ENCODE results near the gene HACD1.

The HACD1 gene

GRCh38 chr10:17648243-17649035, 31.3 kb upstream of the HACD1 start:
- Histone ChIP-seq H3K36me3 (ENCODE audit: control insufficient read depth in 1 of 2, insufficient read depth in 2 of 2, low read depth in 1 of 2, low read length in 2 of 2) (peaks cover 0 to 7% of the 10 kb centered on the region in 2 experiments), H2AK5ac (ENCODE audit: low read length, severe bottlenecking) (no peak overlapping the region), H2BK12ac (ENCODE audit: low read length in 2 of 2) (no peak overlapping the region), H3K18ac (ENCODE audit: low read depth in 1 of 2, low read length in 2 of 2) (no peak overlapping the region), H3K23ac (ENCODE audit: low read length in 2 of 2) (no peak overlapping the region), H3K14ac (ENCODE audit: low read length in 2 of 2) (no peak overlapping the region), H4K8ac (ENCODE audit: low read length) (no peak overlapping the region), H3K27me3 (ENCODE audit: control insufficient read depth in 1 of 2, insufficient read depth in 1 of 2, low read length in 2 of 2) (no peaks in the 10 kb centered on the region), H3K27ac (ENCODE audit: low read length, poor library complexity, severe bottlenecking) (no peak overlapping the region), H2BK15ac (ENCODE audit: low read depth, poor library complexity, severe bottlenecking) (no peak overlapping the region), H3K4ac (ENCODE audit: low read depth in 1 of 2, low read length in 2 of 2) (no peak overlapping the region), H2AFZ (ENCODE audit: low read depth, low read length) (no peak overlapping the region), H2BK120ac (ENCODE audit: low read depth, low read length) (no peak overlapping the region), H3K9ac (ENCODE audit: low read length) (no peak overlapping the region), H4K91ac (ENCODE audit: low read length) (no peak overlapping the region), H3K4me3 (ENCODE audit: insufficient read depth in 1 of 2, low read depth in 1 of 2, low read length in 2 of 2) (no peak overlapping the region), H3K79me1 (replicated peaks; ENCODE audit: low read length, poor library complexity, severe bottlenecking) (no peaks in the 10 kb centered on the region), H3K4me2 (ENCODE audit: low read length, poor library complexity, severe bottlenecking) (no peak overlapping the region), H3K9me3 (ENCODE audit: control insufficient read depth, low read length) (no peaks in the 10 kb centered on the region), H3K4me1 (ENCODE audit: control insufficient read depth, insufficient read depth, low read depth, low read length) (peaks cover 1% of the 10 kb centered on the region), H2BK5ac (ENCODE audit: low read depth, low read length, poor library complexity, severe bottlenecking) (no peak overlapping the region)
- no peak for DNase-seq
- WGBS: 95% methylated on average over 10 of the region's 10 CpGs

GRCh38 chr10:17647326-17647725, 30.2 kb upstream of the HACD1 start:
- Histone ChIP-seq H3K36me3 (ENCODE audit: control insufficient read depth in 1 of 2, insufficient read depth in 2 of 2, low read depth in 1 of 2, low read length in 2 of 2) (peaks cover 0 to 4% of the 10 kb centered on the region in 2 experiments), H4K91ac (ENCODE audit: low read length) (no peak overlapping the region), H2BK15ac (ENCODE audit: low read depth, poor library complexity, severe bottlenecking) (no peak overlapping the region), H2BK120ac (ENCODE audit: low read depth, low read length) (no peak overlapping the region), H3K27me3 (ENCODE audit: control insufficient read depth in 1 of 2, insufficient read depth in 1 of 2, low read length in 2 of 2) (no peaks in the 10 kb centered on the region), H2AK5ac (ENCODE audit: low read length, severe bottlenecking) (no peak overlapping the region), H3K4me1 (ENCODE audit: control insufficient read depth, insufficient read depth, low read depth, low read length) (peaks cover 4% of the 10 kb centered on the region), H3K18ac (ENCODE audit: low read depth in 1 of 2, low read length in 2 of 2) (no peak overlapping the region), H3K4me3 (ENCODE audit: insufficient read depth in 1 of 2, low read depth in 1 of 2, low read length in 2 of 2) (no peak overlapping the region), H3K23ac (ENCODE audit: low read length in 2 of 2) (no peak overlapping the region), H3K27ac (ENCODE audit: low read length, poor library complexity, severe bottlenecking) (no peak overlapping the region), H3K79me1 (replicated peaks; ENCODE audit: low read length, poor library complexity, severe bottlenecking) (no peaks in the 10 kb centered on the region), H3K14ac (ENCODE audit: low read length in 2 of 2) (no peak overlapping the region), H2BK12ac (ENCODE audit: low read length in 2 of 2) (no peak overlapping the region), H3K9ac (ENCODE audit: low read length) (no peak overlapping the region), H3K4ac (ENCODE audit: low read depth in 1 of 2, low read length in 2 of 2) (no peak overlapping the region), H4K8ac (ENCODE audit: low read length) (no peak overlapping the region), H2AFZ (ENCODE audit: low read depth, low read length) (no peak overlapping the region), H3K9me3 (ENCODE audit: control insufficient read depth, low read length) (no peaks in the 10 kb centered on the region), H3K4me2 (ENCODE audit: low read length, poor library complexity, severe bottlenecking) (no peak overlapping the region), H2BK5ac (ENCODE audit: low read depth, low read length, poor library complexity, severe bottlenecking) (no peak overlapping the region)
- DNase-seq: no peak
- no CpG with 5 or more reads among the region's 3 CpGs for WGBS

GRCh38 chr10:17645621-17646345, 28.6 kb upstream of the HACD1 start:
- no peak overlapping the region for H3K27ac ChIP-seq (ENCODE audit: low read length, poor library complexity, severe bottlenecking)
- H2BK120ac ChIP-seq (ENCODE audit: low read depth, low read length): no peak overlapping the region
- H3K27me3 ChIP-seq (ENCODE audit: control insufficient read depth in 1 of 2, insufficient read depth in 1 of 2, low read length in 2 of 2): no peaks in the 10 kb centered on the region
- no peak overlapping the region for H3K4ac ChIP-seq (ENCODE audit: low read depth in 1 of 2, low read length in 2 of 2)
- no peak overlapping the region for H2AK5ac ChIP-seq (ENCODE audit: low read length, severe bottlenecking)
- H3K79me1 ChIP-seq (replicated peaks; ENCODE audit: low read length, poor library complexity, severe bottlenecking): peaks cover 2% of the 10 kb centered on the region
- H3K14ac ChIP-seq (ENCODE audit: low read length in 2 of 2): no peak overlapping the region
- peaks cover 0 to 4% of the 10 kb centered on the region in 2 experiments for H3K36me3 ChIP-seq (ENCODE audit: control insufficient read depth in 1 of 2, insufficient read depth in 2 of 2, low read depth in 1 of 2, low read length in 2 of 2)
- no peak for DNase-seq
- H3K4me2 ChIP-seq (ENCODE audit: low read length, poor library complexity, severe bottlenecking): peak overlapping the region; percentile 44
- peak overlapping the region in 1 of 2 experiments; percentile 96 for H3K4me3 ChIP-seq (ENCODE audit: insufficient read depth in 1 of 2, low read depth in 1 of 2, low read length in 2 of 2)
- no peak overlapping the region for H4K91ac ChIP-seq (ENCODE audit: low read length)
- no peak overlapping the region for H2BK5ac ChIP-seq (ENCODE audit: low read depth, low read length, poor library complexity, severe bottlenecking)
- H3K23ac ChIP-seq (ENCODE audit: low read length in 2 of 2): peak overlapping the region in 1 of 2 experiments; percentile 64
- H3K9ac ChIP-seq (ENCODE audit: low read length): peak overlapping the region; percentile 99
- H2AFZ ChIP-seq (ENCODE audit: low read depth, low read length): no peak overlapping the region
- H4K8ac ChIP-seq (ENCODE audit: low read length): no peak overlapping the region
- no peak overlapping the region for H2BK12ac ChIP-seq (ENCODE audit: low read length in 2 of 2)
- 97% methylated on average over 5 of the region's 6 CpGs for WGBS
- no peak overlapping the region for H2BK15ac ChIP-seq (ENCODE audit: low read depth, poor library complexity, severe bottlenecking)
- peaks cover 4% of the 10 kb centered on the region for H3K4me1 ChIP-seq (ENCODE audit: control insufficient read depth, insufficient read depth, low read depth, low read length)
- no peaks in the 10 kb centered on the region for H3K9me3 ChIP-seq (ENCODE audit: control insufficient read depth, low read length)
- no peak overlapping the region for H3K18ac ChIP-seq (ENCODE audit: low read depth in 1 of 2, low read length in 2 of 2)

- peak overlapping the region; percentile 45 for H4K8ac ChIP-seq (ENCODE audit: low read length)
Observed at GRCh38 chr10:17644485-17644943, 27.3 kb upstream of the HACD1 start.

More at GRCh38 chr10:17644485-17644943, 27.3 kb upstream of the HACD1 start:
- Histone ChIP-seq H3K27ac (ENCODE audit: low read length, poor library complexity, severe bottlenecking) (peak overlapping the region; percentile 96), H3K36me3 (ENCODE audit: control insufficient read depth in 1 of 2, insufficient read depth in 2 of 2, low read depth in 1 of 2, low read length in 2 of 2) (peaks cover 0 to 4% of the 10 kb centered on the region in 2 experiments), H3K27me3 (ENCODE audit: control insufficient read depth in 1 of 2, insufficient read depth in 1 of 2, low read length in 2 of 2) (no peaks in the 10 kb centered on the region), H3K4me2 (ENCODE audit: low read length, poor library complexity, severe bottlenecking) (peak overlapping the region; percentile 69), H3K14ac (ENCODE audit: low read length in 2 of 2) (peak overlapping the region in 1 of 2 experiments; percentile 82), H3K23ac (ENCODE audit: low read length in 2 of 2) (peak overlapping the region in 1 of 2 experiments; percentile 37), H2BK5ac (ENCODE audit: low read depth, low read length, poor library complexity, severe bottlenecking) (no peak overlapping the region), H2AFZ (ENCODE audit: low read depth, low read length) (peak overlapping the region; percentile 66), H2AK5ac (ENCODE audit: low read length, severe bottlenecking) (no peak overlapping the region), H3K9me3 (ENCODE audit: control insufficient read depth, low read length) (no peaks in the 10 kb centered on the region), H2BK15ac (ENCODE audit: low read depth, poor library complexity, severe bottlenecking) (no peak overlapping the region), H3K18ac (ENCODE audit: low read depth in 1 of 2, low read length in 2 of 2) (peak overlapping the region; percentile 47 to 55), H3K79me1 (replicated peaks; ENCODE audit: low read length, poor library complexity, severe bottlenecking) (peaks cover 4% of the 10 kb centered on the region), H2BK12ac (ENCODE audit: low read length in 2 of 2) (peak overlapping the region in 1 of 2 experiments; percentile 61), H3K4me3 (ENCODE audit: insufficient read depth in 1 of 2, low read depth in 1 of 2, low read length in 2 of 2) (peak overlapping the region; percentile 88 to 96), H3K4ac (ENCODE audit: low read depth in 1 of 2, low read length in 2 of 2) (peak overlapping the region; percentile 7 to 62), H3K4me1 (ENCODE audit: control insufficient read depth, insufficient read depth, low read depth, low read length) (peaks cover 4% of the 10 kb centered on the region), H2BK120ac (ENCODE audit: low read depth, low read length) (no peak overlapping the region), H4K91ac (ENCODE audit: low read length) (peak overlapping the region; percentile 73), H3K9ac (ENCODE audit: low read length) (peak overlapping the region; percentile 99)
- no peak for DNase-seq
- 3% methylated on average over 9 of the region's 9 CpGs for WGBS

Data from mesenchymal stem cell (in vitro differentiated cells and primary cell).